Activated B cell treated with CpG ODN at 0.5 μM for 24 hours (primary cell): ENCODE measurements around the gene DSCAML1. TPM values are rescaled to one million over a fixed set of nuclear protein-coding genes. Genes with fewer than 3 reads are reported as not detected.

Experiments
- ATAC-seq: fragments of 200-7000 bp; cut with Tn5 transposase; one replicate; pipeline ENCODE4 v1.10.0; 2021; ENCODE audit warnings: low read depth, mild to moderate bottlenecking, moderate library complexity
- CTCF ChIA-PET: fragments of 350-600 bp; sonication (Branson Sonifier 250); formaldehyde crosslinking; loops from one replicate; lab custom pipeline; 2021; ENCODE audit warnings: antibody characterized with exemption; lab: Charles Lee
- POLR2A ChIA-PET: fragments of 350-600 bp; sonication (Branson Sonifier 250); formaldehyde crosslinking; loops from one replicate; lab custom pipeline; 2021; ENCODE audit warnings: antibody characterized with exemption; lab: Charles Lee
- DNase-seq: peaks from one replicate; pipeline ENCODE4 v3.0.0; 2022
- H3K27ac Mint-ChIP-seq: one replicate; pipeline ENCODE4 v1.8.0; 2020; ENCODE audit warnings: mixed read lengths
- H3K27me3 Mint-ChIP-seq: one replicate; pipeline ENCODE4 v1.8.0; 2021; ENCODE audit warnings: mixed read lengths
- H3K36me3 Mint-ChIP-seq: one replicate; pipeline ENCODE4 v1.8.0; 2021; ENCODE audit warnings: low read depth, mixed read lengths
- H3K4me1 Mint-ChIP-seq: one replicate; pipeline ENCODE4 v1.8.0; 2021; ENCODE audit warnings: mixed read lengths
- H3K4me3 Mint-ChIP-seq: one replicate; pipeline ENCODE4 v1.8.0; 2020; ENCODE audit warnings: mild to moderate bottlenecking, mixed read lengths
- H3K9me3 Mint-ChIP-seq: one replicate; pipeline ENCODE4 v1.8.0; 2020; ENCODE audit warnings: mixed read lengths
- CTCF ChIP-seq: fragments of 200-600 bp; IDR thresholded peaks from one replicate; pipeline ENCODE4 v1.8.0; 2022; ENCODE audit warnings: antibody characterized with exemption, mild to moderate bottlenecking
- intact Hi-C: fragments of 100-400 bp; cut with micrococcal nuclease; formaldehyde crosslinking; loops from one replicate; pipeline ENCODE4 v1.15.1; 2024
- total RNA-seq: library from RNA; stranded (reverse); gene quantifications from 2 replicates; pipeline ENCODE4 v1.2.3, GENCODE V29; 2022

DSCAML1 gene
- total RNA-seq, 1 donor from 2014 or later, result 3.6 TPM

- H3K9me3 Mint-ChIP-seq, result no peaks in the 10 kb centered on the region
- ChIA-PET CTCF (no interaction called here), POLR2A (no interaction called here)
- H3K4me3 Mint-ChIP-seq, result no peak overlapping the region
- ATAC-seq (no peak), DNase-seq (no peak)
- peaks cover 5% of the 10 kb centered on the region for H3K27me3 Mint-ChIP-seq
- no peaks in the 10 kb centered on the region for H3K4me1 Mint-ChIP-seq
- intact Hi-C loops, result no loop called here
- H3K36me3 Mint-ChIP-seq, result no peaks in the 10 kb centered on the region
- H3K27ac Mint-ChIP-seq, result no peak overlapping the region
- TF ChIP-seq CTCF, result no peak
Measured at GRCh38 chr11:117580866-117581265, 216.2 kb downstream of the DSCAML1 start.

DNA sequence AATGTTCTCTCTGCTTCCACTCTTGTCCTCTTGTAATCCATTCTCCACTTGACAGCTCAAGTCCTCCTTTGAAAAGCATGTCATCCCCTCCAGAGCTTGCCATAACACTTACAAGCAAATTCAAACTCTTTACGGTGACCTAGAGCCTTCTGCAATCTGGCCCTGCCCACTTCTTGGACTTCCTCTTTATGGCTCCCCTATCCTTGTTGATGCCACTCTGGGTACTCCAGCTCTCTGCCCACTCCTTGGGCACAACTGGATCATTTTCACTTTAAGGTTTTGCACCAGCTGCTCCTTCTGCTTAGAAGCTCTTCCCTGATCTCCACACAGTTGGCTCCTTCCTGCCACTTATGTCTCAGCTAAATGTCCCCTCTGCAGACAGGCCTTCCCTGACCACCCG is 217.9 kb downstream of the DSCAML1 start:
- Mint-ChIP-seq H3K9me3 (no peaks in the 10 kb centered on the region), H3K4me1 (no peaks in the 10 kb centered on the region), H3K27me3 (peaks cover 5% of the 10 kb centered on the region), H3K27ac (no peak overlapping the region), H3K36me3 (no peaks in the 10 kb centered on the region), H3K4me3 (no peak overlapping the region)
- no peak for ATAC-seq
- DNase-seq, result no peak
- TF ChIP-seq CTCF, result no peak
- intact Hi-C loops, result no loop called here
- ChIA-PET CTCF (no interaction called here), POLR2A (no interaction called here)

- H3K27me3 Mint-ChIP-seq, result peaks cover 15% of the 10 kb centered on the region
- no peak overlapping the region for H3K27ac Mint-ChIP-seq
- TF ChIP-seq CTCF, result no peak
- intact Hi-C loops, result no loop called here
- no peaks in the 10 kb centered on the region for H3K4me1 Mint-ChIP-seq
- no peak for ATAC-seq
- no peak for DNase-seq
- POLR2A ChIA-PET, result no interaction called here
- H3K4me3 Mint-ChIP-seq, result no peak overlapping the region
- no peaks in the 10 kb centered on the region for H3K36me3 Mint-ChIP-seq
- H3K9me3 Mint-ChIP-seq, result no peaks in the 10 kb centered on the region
- CTCF ChIA-PET, result no interaction called here
Measured at GRCh38 chr11:117575856-117576255, 221.2 kb downstream of the DSCAML1 start.

DNA sequence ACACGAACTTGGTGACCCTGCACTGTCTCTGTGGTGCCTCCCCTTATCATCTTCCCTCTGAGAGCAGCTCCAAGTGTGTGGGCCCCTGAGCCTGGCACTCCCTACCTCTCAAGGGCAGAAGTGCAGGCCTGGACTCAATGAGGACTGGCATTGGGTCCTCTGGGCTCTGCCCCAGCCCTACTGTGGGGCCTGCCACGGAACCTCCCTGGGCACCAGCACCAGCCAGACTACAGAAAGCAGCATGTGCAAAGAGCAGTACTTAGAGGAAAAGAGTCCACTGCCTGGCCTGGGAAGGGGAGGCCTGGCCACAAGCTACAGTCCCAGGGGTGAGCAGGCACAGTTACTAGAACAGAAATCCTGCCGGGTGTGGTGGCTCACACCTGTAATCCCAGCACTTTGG is 222.5 kb downstream of the DSCAML1 start:
- CTCF ChIA-PET, result no interaction called here
- TF ChIP-seq CTCF, result no peak
- POLR2A ChIA-PET, result no interaction called here
- Mint-ChIP-seq H3K36me3 (no peaks in the 10 kb centered on the region), H3K4me3 (no peak overlapping the region), H3K9me3 (no peaks in the 10 kb centered on the region), H3K27me3 (peaks cover 21% of the 10 kb centered on the region), H3K27ac (no peak overlapping the region), H3K4me1 (no peaks in the 10 kb centered on the region)
- ATAC-seq (no peak), DNase-seq (no peak)
- intact Hi-C loops, result no loop called here

DNA sequence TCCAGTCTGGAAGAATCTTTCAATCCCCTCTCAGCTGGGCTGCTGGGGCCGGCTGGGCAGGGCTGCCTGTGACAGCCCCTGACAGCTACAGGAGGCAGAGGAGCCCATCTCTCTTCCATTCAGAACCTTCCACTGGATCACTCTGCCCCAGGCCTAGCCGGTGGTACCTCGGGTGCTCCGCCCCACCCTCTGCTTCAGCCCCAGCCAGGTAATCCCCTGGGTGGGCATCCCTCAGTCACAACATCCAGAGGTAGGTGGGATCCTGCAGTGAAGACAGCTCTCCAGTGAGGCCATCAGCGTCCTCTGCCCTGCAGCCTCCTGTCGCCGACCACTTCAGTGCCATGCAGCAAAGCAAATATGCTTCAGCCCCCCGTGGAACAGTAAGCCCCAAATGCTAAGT is 223.7 kb downstream of the DSCAML1 start:
- ChIA-PET CTCF (no interaction called here), POLR2A (no interaction called here)
- no peak for TF ChIP-seq CTCF
- DNase-seq (no peak), ATAC-seq (no peak)
- peaks cover 16% of the 10 kb centered on the region for H3K27me3 Mint-ChIP-seq
- H3K36me3 Mint-ChIP-seq, result no peaks in the 10 kb centered on the region
- no peaks in the 10 kb centered on the region for H3K9me3 Mint-ChIP-seq
- no peak overlapping the region for H3K4me3 Mint-ChIP-seq
- no peak overlapping the region for H3K27ac Mint-ChIP-seq
- no peaks in the 10 kb centered on the region for H3K4me1 Mint-ChIP-seq
- intact Hi-C loops, result no loop called here
